Gastrocnemius medialis (tissue), 4 donors: ENCODE results near the gene CBX2. TPM values are rescaled to one million over a fixed set of nuclear protein-coding genes. Genes with fewer than 3 reads are reported as not detected.

Experiments
- ATAC-seq, 2 donors: fragments of 150-250 bp; one replicate each; pipeline ENCODE4 v1.9.1; 2016
- DNase-seq, 2 donors: peaks; one replicate each; pipeline ENCODE4 v3.0.0-alpha.2; 2019
- H3K27ac ChIP-seq, 4 donors: fragments of 200-600 bp; sonication (generic); 1 replicate in 1 of 4; 2 replicates in 3 of 4; pipeline ENCODE4 v1.5.1; 2016 to 2018; ENCODE audit warnings: mild to moderate bottlenecking in 2 of 4, moderate library complexity in 1 of 4
- H3K27me3 ChIP-seq, 3 donors: fragments of 200-600 bp; sonication (generic) in 2 of 3; 1 replicate in 1 of 3; 2 replicates in 2 of 3; pipeline versions ENCODE4 v1.5.1 to v1.6.0; 2016 to 2019; ENCODE audit warnings: mild to moderate bottlenecking in 1 of 3, moderate library complexity in 1 of 3
- H3K36me3 ChIP-seq, 2 donors: fragments of 200-600 bp; sonication (generic) in 1 of 2; one replicate each; pipeline ENCODE4 v1.5.1; 2017 to 2018
- H3K4me1 ChIP-seq, 2 donors: fragments of 200-600 bp; sonication (generic) in 1 of 2; one replicate each; pipeline ENCODE4 v1.5.1; 2016 to 2017; ENCODE audit warnings: mild to moderate bottlenecking in 2 of 2
- H3K4me3 ChIP-seq, 4 donors: fragments of 200-600 bp; sonication (generic) in 3 of 4; 1 replicate in 1 of 4; 2 replicates in 3 of 4; pipeline ENCODE4 v1.5.1; 2016 to 2019; ENCODE audit warnings: mild to moderate bottlenecking in 2 of 4
- H3K9me3 ChIP-seq, 3 donors: fragments of 200-600 bp; sonication (generic) in 2 of 3; 1 replicate in 1 of 3; 2 replicates in 2 of 3; pipeline ENCODE4 v1.5.1; 2016 to 2019
- CTCF ChIP-seq, 5 experiments: fragments of 450-650 bp in 3 of 5; fragments of 200-600 bp in 2 of 5; sonication (generic) in 2 of 5; IDR thresholded peaks in 4 of 5; conservative IDR thresholded peaks in 1 of 5; 1 replicate in 4 of 5; 2 replicates in 1 of 5; pipeline ENCODE4 v1.5.1; 2016 to 2019; ENCODE audit warnings: antibody characterized with exemption in 5 of 5, mild to moderate bottlenecking in 3 of 5, moderate library complexity in 3 of 5
- POLR2A ChIP-seq, 2 donors: fragments of 450-650 bp; IDR thresholded peaks; one replicate each; pipeline ENCODE4 v1.6.1; 2017; ENCODE audit warnings: antibody characterized with exemption in 2 of 2, mild to moderate bottlenecking in 2 of 2, moderate library complexity in 2 of 2
- in situ Hi-C, 4 donors: fragments of 200-750 bp; cut with MboI; loops; one replicate each; pipeline versions ENCODE4 v1.15.0 to v1.8.0; 2017; ENCODE audit warnings: low sequenced_read_pairs in 4 of 4
- intact Hi-C: fragments of 100-400 bp; cut with DNase I; formaldehyde crosslinking; loops from one replicate; pipeline ENCODE4 v1.15.1; 2023; ENCODE audit warnings: low total_unique reads
- total RNA-seq, 4 donors: library from RNA; depleted of rRNA; stranded (reverse); fragments of >200 nt; gene quantifications; one replicate each; pipeline versions ENCODE4 v1.1.0 to v1.2.3, GENCODE V29; 2016

The CBX2 gene
- total RNA-seq, 4 donors from 2014 or later = 0.13 to 1.1 (median 0.42) TPM; not detected in 1

GRCh38 chr17:79806446-79806760 is 28.5 kb downstream of the CBX2 start:
- ATAC-seq = no peak
- H3K27ac ChIP-seq = no peak overlapping the region
- intact Hi-C loops = no loop called here
- peaks cover 90 to 98% (median 98%) of the 10 kb centered on the region in 3 donors for H3K27me3 ChIP-seq
- H3K4me3 ChIP-seq = no peak overlapping the region
- H3K36me3 ChIP-seq = no peaks in the 10 kb centered on the region
- DNase-seq = no peak
- H3K4me1 ChIP-seq = peaks cover 6 to 22% of the 10 kb centered on the region in 2 donors
- no peaks in the 10 kb centered on the region for H3K9me3 ChIP-seq
- in situ Hi-C loops = no loop called here
- TF ChIP-seq CTCF (IDR thresholded peaks at IDR 0.05 in 4 of 5, conservative IDR thresholded peaks at IDR 0.05 in 1 of 5) (no peak), POLR2A (IDR thresholded peaks at IDR 0.05) (no peak)

GRCh38 chr17:79806863-79807720 is 29.1 kb downstream of the CBX2 start:
- intact Hi-C loops = no loop called here
- no peak for ATAC-seq

GRCh38 chr17:79808763-79809529 is 31.0 kb downstream of the CBX2 start:
- ATAC-seq (no peak), DNase-seq (no peak)
- H3K4me3 ChIP-seq = no peak overlapping the region
- H3K36me3 ChIP-seq = no peaks in the 10 kb centered on the region
- H3K27ac ChIP-seq = no peak overlapping the region
- H3K9me3 ChIP-seq = no peaks in the 10 kb centered on the region
- TF ChIP-seq POLR2A (IDR thresholded peaks at IDR 0.05) (no peak), CTCF (IDR thresholded peaks at IDR 0.05 in 4 of 5, conservative IDR thresholded peaks at IDR 0.05 in 1 of 5) (peak in 2 of 5 experiments; percentile 5 to 7)
- peaks cover 6 to 35% of the 10 kb centered on the region in 2 donors for H3K4me1 ChIP-seq
- H3K27me3 ChIP-seq = peaks cover 82 to 94% (median 92%) of the 10 kb centered on the region in 3 donors
- intact Hi-C loops = loop anchor here (2.0 kb wide), 1 partner anchor 32 kb away; no protein-coding TSS in a partner anchor
- in situ Hi-C loops = no loop called here

More at GRCh38 chr17:79806863-79807720, 29.1 kb downstream of the CBX2 start:
- peaks cover 6 to 27% of the 10 kb centered on the region in 2 donors for H3K4me1 ChIP-seq
- H3K27ac ChIP-seq = no peak overlapping the region
- peaks cover 90 to 98% (median 98%) of the 10 kb centered on the region in 3 donors for H3K27me3 ChIP-seq
- in situ Hi-C loops = no loop called here
- TF ChIP-seq CTCF (IDR thresholded peaks at IDR 0.05 in 4 of 5, conservative IDR thresholded peaks at IDR 0.05 in 1 of 5) (no peak), POLR2A (IDR thresholded peaks at IDR 0.05) (no peak)
- no peaks in the 10 kb centered on the region for H3K9me3 ChIP-seq
- no peak overlapping the region for H3K4me3 ChIP-seq
- no peaks in the 10 kb centered on the region for H3K36me3 ChIP-seq
- DNase-seq = no peak

GRCh38 chr17:79809530-79810129 is 31.7 kb downstream of the CBX2 start:
- ATAC-seq = no peak
- no peak for DNase-seq
- Histone ChIP-seq H3K27me3 (peaks cover 81 to 94% (median 92%) of the 10 kb centered on the region in 3 donors), H3K9me3 (no peaks in the 10 kb centered on the region), H3K27ac (no peak overlapping the region), H3K4me3 (no peak overlapping the region), H3K4me1 (peaks cover 6 to 42% of the 10 kb centered on the region in 2 donors), H3K36me3 (no peaks in the 10 kb centered on the region)
- no peak for TF ChIP-seq POLR2A (IDR thresholded peaks at IDR 0.05)
- TF ChIP-seq CTCF (IDR thresholded peaks at IDR 0.05 in 4 of 5, conservative IDR thresholded peaks at IDR 0.05 in 1 of 5) = no peak
- intact Hi-C loops = loop anchor here (2.0 kb wide), 1 partner anchor 31 kb away; no protein-coding TSS in a partner anchor
- in situ Hi-C loops = no loop called here
